GM10266 (cell line): ENCODE data around the gene ISX.

Experiments
- DNase-seq: peaks from one replicate; pipeline ENCODE4 v3.0.0; 2012; ENCODE audit errors: extremely low spot score
- CTCF ChIP-seq: IDR thresholded peaks from 2 replicates; pipeline ENCODE4 v1.5.1; 2012; ENCODE audit warnings: mild to moderate bottlenecking, low read depth; ENCODE audit not compliant: control insufficient read depth, insufficient read depth; ENCODE audit errors: missing control alignments

The ISX gene

GRCh38 chr22:35065183-35065582 is 775 bp upstream of the ISX start:
- no peak for DNase-seq
- TF ChIP-seq CTCF, result no peak

- no peak for TF ChIP-seq CTCF
- no peak for DNase-seq
Observed at GRCh38 chr22:35066768-35067167, 810 bp downstream of the ISX start.

- DNase-seq, result no peak
- no peak for TF ChIP-seq CTCF
Observed at GRCh38 chr22:35069541-35069940, 3.6 kb downstream of the ISX start.

GRCh38 chr22:35070451-35071093 is 4.6 kb downstream of the ISX start:
- no peak for DNase-seq
- no peak for TF ChIP-seq CTCF

- no peak for DNase-seq
Observed at GRCh38 chr22:35071784-35072183, 5.8 kb downstream of the ISX start.

GRCh38 chr22:35072925-35073324 is 7.0 kb downstream of the ISX start:
- no peak for TF ChIP-seq CTCF
- DNase-seq, result no peak

More at GRCh38 chr22:35071784-35072183, 5.8 kb downstream of the ISX start:
- no peak for TF ChIP-seq CTCF

- no peak for DNase-seq
Observed at GRCh38 chr22:35074583-35074982, 8.6 kb downstream of the ISX start.

More at GRCh38 chr22:35074583-35074982, 8.6 kb downstream of the ISX start:
- no peak for TF ChIP-seq CTCF
